ENCODE measurements around the gene TRIM24. TPM values are rescaled to one million over a fixed set of nuclear protein-coding genes. Genes with fewer than 3 reads are reported as not detected.

Gene TRIM24
- polyA plus RNA-seq, 5 donors = 52.8 to 74.2 (median 73.2) TPM

GRCh38 chr7:138570715-138571114 is 110.7 kb downstream of the TRIM24 start:
- DNase-seq = no peak

GRCh38 chr7:138573741-138574140 is 113.7 kb downstream of the TRIM24 start:
- DNase-seq = no peak

DNA sequence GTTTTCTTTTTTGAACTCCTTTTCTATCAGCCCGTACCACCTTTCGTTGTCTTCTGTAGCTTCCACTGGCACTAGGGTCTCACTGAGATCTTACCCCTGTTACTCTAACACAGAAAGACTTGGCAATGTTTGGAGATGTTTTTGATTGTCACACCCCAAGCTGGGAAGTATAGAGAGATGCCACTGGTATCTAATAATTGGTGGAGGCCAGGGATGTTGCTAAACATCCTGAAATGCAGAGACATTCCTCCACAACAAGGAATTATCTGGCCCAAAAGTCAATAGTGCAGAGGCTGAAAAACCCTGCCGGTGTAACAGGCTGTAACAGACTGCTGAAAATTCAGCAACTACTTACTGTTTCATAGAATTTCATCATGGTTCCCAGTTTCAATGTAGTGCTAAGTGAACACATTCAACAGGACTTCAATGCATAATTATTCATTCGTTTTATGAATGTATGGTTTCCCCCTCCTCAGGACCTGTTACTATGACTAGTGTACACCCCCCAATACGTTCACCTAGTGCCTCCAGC is 115.9 kb downstream of the TRIM24 start:
- DNase-seq = no peak

GRCh38 chr7:138579136-138579535 is 119.1 kb downstream of the TRIM24 start:
- DNase-seq = no peak

DNA sequence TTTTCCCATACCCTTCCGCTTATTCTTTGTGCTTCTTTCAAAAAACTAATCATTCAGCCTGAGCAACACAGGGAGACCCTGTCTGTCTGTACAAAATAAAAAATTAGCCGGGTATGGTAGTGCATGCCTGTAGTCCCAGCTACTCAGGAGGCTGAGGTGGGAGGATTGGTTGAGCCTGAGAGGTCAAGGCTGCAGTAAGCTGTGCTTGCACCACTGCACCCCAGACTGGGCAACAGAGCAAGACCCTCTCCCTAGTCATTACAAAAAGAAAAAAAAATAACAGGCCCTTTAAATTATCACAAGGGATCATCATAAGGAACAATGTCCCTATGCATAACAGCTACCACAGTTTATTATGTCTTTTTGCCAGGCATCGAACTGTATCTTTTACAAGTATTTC is 119.6 kb downstream of the TRIM24 start:
- DNase-seq = no peak

DNA sequence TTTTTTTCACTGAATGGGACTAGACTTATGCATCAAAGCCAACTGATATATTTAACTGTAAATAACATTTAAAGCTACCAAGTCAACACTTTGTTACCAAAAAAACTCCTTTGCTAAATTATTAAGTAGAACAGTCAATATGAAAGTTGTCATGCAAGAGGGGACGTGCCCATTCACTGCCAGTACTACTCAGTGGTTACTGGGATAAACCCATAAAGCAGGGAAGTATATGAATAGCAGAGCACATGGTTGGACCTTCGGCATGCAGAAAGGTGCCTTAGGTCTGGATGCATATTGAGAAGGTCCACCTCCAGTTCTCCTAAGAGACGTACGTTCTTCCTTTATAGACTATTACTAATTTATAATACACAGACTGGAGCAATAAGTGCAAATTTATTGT is 121.0 kb downstream of the TRIM24 start:
- DNase-seq = no peak

- no peak for DNase-seq
Observed at GRCh38 chr7:138584283-138584682, 124.2 kb downstream of the TRIM24 start.

GRCh38 chr7:138584696-138585095 is 124.6 kb downstream of the TRIM24 start:
- DNase-seq = no peak

DNA sequence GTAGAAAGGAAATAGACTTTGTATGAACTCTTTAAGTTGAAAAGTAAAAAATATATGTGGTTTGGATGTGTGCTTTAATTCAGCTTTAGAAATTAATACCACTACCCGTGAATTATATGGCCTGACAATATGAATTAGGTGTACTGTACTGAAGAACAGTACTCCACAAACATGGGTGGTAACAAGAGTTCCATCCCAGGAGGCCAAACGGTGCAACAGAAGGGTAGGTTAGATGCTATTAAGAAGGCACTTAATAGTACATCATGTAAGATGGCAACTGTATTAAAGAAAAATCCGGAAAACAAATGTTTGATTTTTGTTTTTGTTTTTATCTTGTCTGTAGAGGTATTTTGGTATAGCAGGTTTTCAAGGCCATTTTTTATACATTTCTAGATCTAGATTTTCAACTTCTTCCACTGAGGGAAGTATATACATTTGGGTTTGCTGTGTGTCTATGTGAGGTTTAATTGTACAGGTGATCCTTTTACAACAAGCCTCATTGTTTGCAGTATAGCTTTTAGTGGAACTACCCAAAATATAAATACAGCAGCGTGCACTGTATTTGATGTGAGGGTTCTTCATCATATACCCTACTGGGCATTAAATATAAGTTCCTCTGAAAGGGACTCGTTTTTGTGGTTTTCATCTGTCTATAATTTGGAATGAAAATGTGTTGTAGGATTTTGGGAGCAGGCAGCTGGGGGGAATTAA is 125.4 kb downstream of the TRIM24 start:
- DNase-seq = no peak

DNA sequence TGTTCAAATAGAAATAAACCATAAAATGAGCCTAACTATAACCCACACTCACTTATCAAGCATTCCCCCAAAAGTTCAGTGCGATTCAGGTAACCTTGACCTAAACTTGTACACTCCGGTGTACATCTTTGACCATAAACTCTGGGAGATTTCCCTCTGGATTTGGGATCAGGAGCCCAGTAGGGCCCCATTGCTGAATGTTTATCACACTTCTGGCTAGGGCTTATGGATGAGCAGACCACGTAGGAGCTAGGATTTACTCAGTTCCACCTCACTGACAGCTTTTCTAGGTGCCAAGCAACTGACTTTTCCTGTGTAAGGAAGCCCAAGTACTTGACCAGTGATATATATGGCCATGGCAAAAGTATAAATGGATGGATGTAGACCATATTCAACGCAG is 127.4 kb downstream of the TRIM24 start:
- no peak for DNase-seq

DNA sequence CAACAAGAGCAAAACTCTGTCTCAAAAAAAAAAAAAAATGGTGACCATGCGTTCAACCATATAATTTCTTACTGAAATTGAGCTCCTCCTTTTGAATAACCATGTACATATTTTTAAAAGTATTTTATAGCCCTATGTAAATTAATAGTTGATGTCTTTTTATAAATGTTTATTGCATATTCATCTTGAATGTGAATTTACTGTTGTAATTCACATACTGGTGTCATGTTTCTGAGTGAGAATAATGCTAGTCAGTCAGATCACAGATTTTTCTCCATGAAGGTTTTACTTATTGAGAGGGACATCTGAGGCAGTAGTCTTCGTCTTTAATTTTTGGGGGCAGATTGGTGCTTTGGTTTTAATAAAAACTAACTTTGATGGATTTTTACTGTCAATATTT is 128.9 kb downstream of the TRIM24 start:
- DNase-seq = no peak

GRCh38 chr7:138590154-138590553 is 130.1 kb downstream of the TRIM24 start:
- DNase-seq = no peak

DNA sequence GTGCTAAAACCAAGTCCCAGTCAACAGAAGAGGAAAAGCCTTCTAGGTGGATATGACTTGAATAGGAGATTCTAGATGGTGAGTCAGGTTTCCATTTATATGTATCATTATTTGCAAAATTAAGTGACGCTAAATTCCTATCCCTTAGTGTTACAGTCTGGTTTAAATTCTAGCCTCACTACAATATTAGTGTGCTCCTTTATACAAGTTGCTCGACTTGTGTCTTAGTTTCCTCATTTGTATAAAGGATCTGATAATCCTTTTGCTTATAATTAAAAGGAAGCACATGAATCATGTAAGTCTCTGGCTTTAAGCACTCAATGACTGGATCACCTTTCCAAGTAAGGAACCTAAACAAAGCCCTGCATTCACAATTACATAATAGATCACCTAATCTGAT is 135.4 kb downstream of the TRIM24 start:
- DNase-seq = no peak

- DNase-seq = no peak
Observed at GRCh38 chr7:138602451-138602850, 142.4 kb downstream of the TRIM24 start.

GRCh38 chr7:138603549-138604318 is 143.7 kb downstream of the TRIM24 start:
- DNase-seq = no peak

- DNase-seq = no peak
Observed at GRCh38 chr7:138606236-138606635, 146.2 kb downstream of the TRIM24 start.

DNA sequence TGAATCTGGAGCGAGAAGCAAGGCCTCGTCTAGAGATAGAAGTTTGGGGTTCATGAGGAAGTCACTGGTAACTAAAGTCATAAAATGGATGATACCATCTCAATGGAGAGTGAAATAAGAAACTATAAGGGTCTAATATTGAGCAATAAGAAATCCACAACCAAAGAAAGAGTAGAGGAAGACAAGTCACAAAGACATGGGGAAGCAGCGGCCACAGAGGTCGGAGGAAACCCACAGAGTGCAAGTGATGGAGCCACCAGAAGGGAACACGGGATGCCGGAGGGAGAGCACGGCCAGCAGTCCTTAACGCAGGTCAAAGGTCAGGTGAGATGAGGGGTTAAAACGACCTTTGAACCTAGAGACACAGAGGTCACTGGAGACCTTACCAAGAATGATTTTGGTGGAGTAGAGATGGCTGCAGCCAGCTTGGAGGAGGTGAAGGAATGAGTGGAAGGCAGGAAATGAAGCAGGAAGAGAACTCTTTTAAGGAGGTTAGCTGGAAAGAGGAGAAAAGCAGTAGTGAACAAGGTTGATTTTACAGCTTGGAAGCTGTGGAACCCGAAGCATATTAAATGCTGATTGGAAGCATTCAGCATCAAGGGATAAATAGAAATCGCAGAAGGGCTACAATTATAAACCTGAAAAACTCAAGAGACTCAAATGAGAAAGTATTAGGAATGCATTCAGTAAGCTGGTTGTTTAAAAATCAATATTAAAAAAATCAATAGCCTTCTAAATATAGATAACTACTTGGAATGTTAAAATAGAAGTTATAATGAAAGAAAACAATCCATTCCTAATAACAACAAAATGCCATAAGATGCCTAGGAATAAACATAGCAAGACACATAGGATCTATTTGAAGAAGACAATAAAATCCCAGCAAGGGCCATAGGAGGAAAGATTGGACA is 147.4 kb downstream of the TRIM24 start:
- no peak for DNase-seq

DNA sequence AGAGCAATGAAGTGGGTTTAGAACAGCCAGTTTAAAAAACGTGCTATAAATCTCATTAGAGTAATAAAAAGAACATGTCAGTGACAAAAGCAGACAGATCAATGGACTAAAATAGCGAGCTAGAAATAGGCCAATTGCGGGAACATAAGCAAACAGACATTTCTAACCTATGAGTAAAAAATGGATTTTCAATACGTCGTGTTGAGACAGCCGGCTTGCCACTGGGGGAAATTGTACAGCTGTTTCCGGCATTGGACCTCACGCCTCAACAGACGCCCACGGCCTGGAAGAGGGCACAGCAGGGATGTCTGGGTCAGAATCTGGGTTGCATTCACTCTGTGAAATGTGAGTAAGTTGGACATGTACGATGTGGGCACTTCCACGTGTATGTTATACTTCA is 148.2 kb downstream of the TRIM24 start:
- no peak for DNase-seq

DNA sequence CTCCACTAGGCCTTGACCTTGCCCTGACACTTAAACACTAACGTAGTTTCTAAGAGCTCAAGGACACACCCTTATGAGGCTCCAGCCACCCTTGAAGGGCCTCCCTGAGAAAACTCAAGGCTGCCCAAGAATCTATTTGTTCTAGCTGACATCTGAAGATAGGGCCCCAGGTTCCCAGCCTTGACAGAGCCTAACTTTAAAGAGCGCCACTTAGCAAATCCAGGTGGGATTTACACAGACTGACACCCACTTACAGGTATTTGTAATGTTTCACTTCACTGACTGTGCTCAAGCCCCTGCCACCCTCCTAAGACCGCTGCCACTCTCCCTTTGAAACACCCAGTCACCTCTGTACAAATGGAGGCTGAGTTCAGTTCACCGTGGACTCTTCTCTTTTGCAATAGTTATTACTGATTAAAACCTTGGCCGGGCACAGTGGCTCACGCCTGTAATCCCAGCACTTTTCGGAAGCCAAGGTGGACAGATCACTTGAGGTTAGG is 150.7 kb downstream of the TRIM24 start:
- peak in 1 of 2 donors; percentile 28 for DNase-seq

- no peak for DNase-seq
Observed at GRCh38 chr7:138613630-138614029, 153.6 kb downstream of the TRIM24 start.

DNA sequence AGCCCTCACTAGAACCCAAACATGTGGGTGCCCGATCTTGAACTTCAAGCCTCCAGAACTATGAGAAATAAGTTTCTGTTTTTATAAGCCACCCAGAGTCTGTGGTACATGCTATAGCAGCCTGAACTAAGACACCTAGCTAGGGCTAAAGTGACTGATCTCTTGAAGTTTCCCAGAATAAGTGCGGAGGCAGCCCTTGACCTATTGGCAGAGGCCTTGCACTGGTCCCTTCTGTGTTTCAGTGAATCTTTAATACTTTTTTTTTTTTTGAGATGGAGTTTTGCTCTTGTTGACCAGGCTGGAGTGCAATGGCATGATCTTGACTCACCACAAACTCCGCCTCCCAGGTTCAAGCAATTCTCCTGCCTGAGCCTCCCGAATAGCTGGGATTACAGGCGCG is 156.0 kb downstream of the TRIM24 start:
- no peak for DNase-seq

- DNase-seq = no peak
Observed at GRCh38 chr7:138618506-138618905, 158.4 kb downstream of the TRIM24 start.

All from right lung (tissue), 5 donors.